Effector memory CD4-positive, alpha-beta T cell (primary cell): ENCODE data around the gene POU2AF2.

Experiments used
- DNase-seq, 3 donors: peaks; one replicate each; pipeline ENCODE4 v3.0.0-alpha.2; 2020
- H3K27ac ChIP-seq: 2 replicates; pipeline ENCODE4 v1.7.0; 2013; ENCODE audit warnings: mild to moderate bottlenecking, low read length, moderate library complexity; ENCODE audit not compliant: insufficient read depth, poor library complexity, severe bottlenecking
- H3K27me3 ChIP-seq: replicated peaks from 2 replicates; pipeline ENCODE4 v1.7.0; 2013; ENCODE audit warnings: mild to moderate bottlenecking, low read length; ENCODE audit not compliant: insufficient read depth, control insufficient read depth, poor library complexity, severe bottlenecking
- H3K36me3 ChIP-seq: 2 replicates; pipeline ENCODE4 v1.7.0; 2013; ENCODE audit warnings: mild to moderate bottlenecking, low read length, moderate library complexity; ENCODE audit not compliant: control insufficient read depth, insufficient read depth
- H3K4me1 ChIP-seq: 2 replicates; pipeline ENCODE4 v1.7.0; 2013; ENCODE audit warnings: low read length, mild to moderate bottlenecking; ENCODE audit not compliant: control insufficient read depth, insufficient read depth, poor library complexity, severe bottlenecking
- H3K4me3 ChIP-seq: 2 replicates; pipeline ENCODE4 v1.7.0; 2013; ENCODE audit warnings: low read length, low read depth, mild to moderate bottlenecking; ENCODE audit not compliant: insufficient read depth, poor library complexity, severe bottlenecking
- H3K9me3 ChIP-seq: 2 replicates; pipeline ENCODE4 v1.7.0; 2013; ENCODE audit warnings: mild to moderate bottlenecking, low read length, moderate library complexity; ENCODE audit not compliant: control insufficient read depth

The POU2AF2 gene

DNA sequence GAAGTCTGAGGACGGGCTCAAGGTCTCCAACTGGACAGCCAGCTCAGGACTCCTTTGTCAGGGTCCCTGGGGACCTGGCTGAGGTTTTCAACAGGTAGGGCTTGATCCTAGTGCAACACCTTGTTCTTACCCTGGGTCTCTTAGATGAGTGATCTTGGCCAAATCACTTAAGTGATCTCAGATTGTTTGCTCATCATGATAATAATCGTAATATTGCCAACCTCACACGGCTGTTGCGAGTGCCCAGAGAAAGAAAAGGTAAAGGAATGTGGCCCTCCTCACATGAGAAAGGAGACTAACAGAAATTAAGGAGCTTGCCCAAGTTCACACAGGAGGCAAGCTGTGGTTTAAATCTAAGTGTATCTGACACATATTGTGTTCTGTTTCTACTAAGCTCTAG, 81.3 kb downstream of the POU2AF2 start:
- Histone ChIP-seq H3K4me3 (no peak overlapping the region), H3K36me3 (no peaks in the 10 kb centered on the region), H3K9me3 (no peaks in the 10 kb centered on the region), H3K4me1 (no peaks in the 10 kb centered on the region), H3K27me3 (no peaks in the 10 kb centered on the region), H3K27ac (no peak overlapping the region)
- DNase-seq = no peak

DNA sequence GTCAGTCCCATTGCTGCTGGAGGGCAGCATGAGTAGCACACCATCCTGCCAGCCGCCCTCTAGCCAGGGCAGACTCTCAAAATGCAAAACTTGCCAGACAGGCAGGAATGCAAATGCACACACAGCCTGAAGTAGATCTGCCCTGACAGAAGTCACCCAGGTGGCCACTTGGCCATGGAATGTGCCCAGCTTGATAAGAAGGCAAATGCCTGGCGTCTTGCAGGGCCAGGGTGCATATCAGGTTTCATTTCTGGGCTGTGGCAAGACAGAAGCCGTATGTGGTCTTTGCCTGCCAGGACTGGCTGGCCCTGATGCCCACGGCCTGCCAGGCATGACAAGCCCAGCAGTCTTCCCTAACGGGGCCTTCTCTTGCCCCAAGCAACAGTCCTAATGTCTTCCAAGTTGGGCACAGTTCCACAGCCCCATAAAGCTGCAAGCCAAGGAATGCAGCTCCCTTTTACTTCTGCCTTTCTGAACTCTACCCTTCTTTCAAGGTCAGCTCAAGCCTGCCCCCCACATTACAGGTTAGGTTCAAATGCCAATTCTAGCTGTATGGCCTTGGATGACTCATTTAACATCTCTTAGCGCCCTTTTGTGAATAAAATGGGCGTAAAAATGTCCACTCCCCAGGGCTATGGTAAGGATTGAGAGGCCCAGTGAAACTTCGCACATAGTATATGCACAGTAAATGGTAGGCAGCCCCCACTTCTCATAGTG, 82.5 kb downstream of the POU2AF2 start:
- Histone ChIP-seq H3K27ac (no peak overlapping the region), H3K27me3 (no peaks in the 10 kb centered on the region), H3K36me3 (no peaks in the 10 kb centered on the region), H3K4me3 (no peak overlapping the region), H3K9me3 (no peaks in the 10 kb centered on the region), H3K4me1 (no peaks in the 10 kb centered on the region)
- no peak for DNase-seq

DNA sequence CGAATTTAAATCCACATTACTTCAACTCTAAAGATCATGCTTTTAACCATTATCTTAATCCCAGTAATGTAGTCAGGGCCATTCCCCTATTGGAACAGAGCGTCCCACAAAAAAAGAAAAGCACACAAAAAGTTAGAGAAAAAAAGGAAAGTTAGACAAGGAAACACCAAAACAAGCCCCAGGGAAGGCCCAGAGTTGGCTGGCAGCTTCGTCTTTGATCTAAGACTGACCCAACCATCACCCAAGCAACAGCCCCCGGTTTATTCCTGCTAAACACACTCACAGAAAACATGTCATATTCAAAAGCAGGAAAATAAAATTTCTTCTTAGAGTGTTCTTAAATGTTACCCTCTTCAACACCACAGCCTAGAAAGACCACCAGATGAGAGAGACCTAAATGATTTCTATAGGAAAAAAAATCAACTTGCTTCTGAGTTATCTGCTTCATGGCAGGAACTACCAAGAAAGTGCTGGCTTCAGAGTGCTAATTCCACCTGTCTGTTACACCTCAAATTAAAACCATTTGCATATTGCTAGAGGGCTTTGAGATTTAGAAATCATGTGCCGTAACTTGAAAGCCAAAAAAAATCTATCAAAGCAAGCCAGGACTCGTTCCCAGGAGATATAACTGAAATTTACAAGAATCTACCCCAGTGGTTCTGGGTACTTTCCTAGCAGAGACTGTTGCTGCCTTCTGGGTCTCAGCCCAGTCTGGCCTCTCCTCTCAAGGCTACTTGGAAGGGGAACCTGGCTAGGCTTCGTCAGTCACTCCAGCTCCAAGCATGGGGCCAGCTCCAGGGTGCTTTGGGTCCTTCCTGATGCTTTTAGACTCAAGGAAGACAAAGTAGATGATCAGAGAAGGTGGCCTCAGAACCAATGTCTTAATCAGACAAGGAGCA, 84.0 kb downstream of the POU2AF2 start:
- no peak for DNase-seq
- Histone ChIP-seq H3K27me3 (no peaks in the 10 kb centered on the region), H3K9me3 (no peaks in the 10 kb centered on the region), H3K27ac (no peak overlapping the region), H3K4me3 (no peak overlapping the region), H3K36me3 (no peaks in the 10 kb centered on the region), H3K4me1 (no peaks in the 10 kb centered on the region)

DNA sequence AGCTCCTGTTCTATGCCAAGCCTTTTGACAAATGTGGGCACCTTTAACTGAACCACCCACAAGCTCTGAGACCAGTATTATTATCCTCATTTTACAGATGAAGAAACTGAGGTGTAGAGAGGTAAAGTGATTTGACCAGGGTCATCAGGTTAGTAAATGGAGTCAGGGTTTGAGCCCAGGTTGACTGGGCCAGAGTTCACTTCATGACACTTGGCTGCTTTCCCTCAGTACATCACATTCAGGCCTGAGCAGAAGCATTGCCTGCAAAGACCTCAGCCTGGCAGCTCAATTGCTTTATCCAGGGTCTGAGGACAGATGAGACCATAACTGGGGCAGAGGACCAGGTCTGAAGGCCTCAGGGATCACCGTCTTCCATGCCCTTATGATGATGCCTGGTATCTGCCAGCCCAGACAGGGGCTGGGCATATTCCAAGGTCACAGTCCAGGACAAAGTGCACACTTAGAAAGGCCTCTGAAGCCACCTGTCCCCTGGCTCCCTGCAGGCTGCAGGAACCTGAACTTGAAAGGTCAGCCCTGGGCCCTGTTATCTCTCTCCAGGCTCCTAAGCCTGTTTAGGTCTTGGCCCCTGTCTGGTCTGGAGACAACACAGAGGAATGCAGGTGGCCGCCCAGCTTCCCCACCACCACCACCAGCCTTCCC, 84.8 kb downstream of the POU2AF2 start:
- Histone ChIP-seq H3K4me3 (no peak overlapping the region), H3K9me3 (no peaks in the 10 kb centered on the region), H3K27ac (no peak overlapping the region), H3K27me3 (no peaks in the 10 kb centered on the region), H3K36me3 (no peaks in the 10 kb centered on the region), H3K4me1 (no peaks in the 10 kb centered on the region)
- no peak for DNase-seq

DNA sequence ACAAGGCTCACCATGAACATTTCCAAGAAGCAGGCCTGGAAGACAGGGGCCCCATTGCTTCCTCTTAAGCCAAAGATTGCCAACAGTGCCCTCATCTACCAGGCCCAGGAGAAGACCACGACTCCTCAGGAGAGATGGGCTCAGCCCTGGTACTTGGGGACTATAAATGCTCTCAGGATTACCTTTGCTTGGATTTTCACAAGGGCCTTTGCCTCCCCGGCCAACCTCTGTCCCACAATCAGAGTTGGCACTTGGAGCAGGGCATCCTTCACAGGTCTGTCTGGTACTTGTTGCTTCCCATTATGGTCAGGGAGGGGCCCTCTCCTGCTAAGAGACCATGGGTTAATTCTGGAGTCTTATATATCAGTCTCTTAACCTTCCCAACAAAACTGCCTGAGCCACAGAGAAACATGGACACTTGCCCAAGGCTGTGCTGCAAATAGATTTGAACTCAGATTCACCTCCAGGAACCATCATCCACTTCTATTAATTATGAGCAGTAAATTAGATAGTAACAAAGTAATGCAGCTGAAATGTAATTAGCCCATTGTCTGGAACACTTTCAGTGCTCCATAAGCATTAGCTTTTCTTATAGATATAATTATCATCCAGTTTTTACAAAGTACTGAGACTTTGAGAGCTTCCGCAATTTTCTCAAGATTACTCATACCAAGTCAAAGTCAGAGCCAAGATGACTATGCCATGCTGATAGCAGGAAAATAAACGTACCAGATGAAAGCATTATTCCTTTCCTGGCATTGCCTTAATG, 86.4 kb downstream of the POU2AF2 start:
- no peak for DNase-seq
- Histone ChIP-seq H3K36me3 (no peaks in the 10 kb centered on the region), H3K27me3 (no peaks in the 10 kb centered on the region), H3K4me3 (no peak overlapping the region), H3K27ac (no peak overlapping the region), H3K9me3 (no peaks in the 10 kb centered on the region), H3K4me1 (no peaks in the 10 kb centered on the region)

DNA sequence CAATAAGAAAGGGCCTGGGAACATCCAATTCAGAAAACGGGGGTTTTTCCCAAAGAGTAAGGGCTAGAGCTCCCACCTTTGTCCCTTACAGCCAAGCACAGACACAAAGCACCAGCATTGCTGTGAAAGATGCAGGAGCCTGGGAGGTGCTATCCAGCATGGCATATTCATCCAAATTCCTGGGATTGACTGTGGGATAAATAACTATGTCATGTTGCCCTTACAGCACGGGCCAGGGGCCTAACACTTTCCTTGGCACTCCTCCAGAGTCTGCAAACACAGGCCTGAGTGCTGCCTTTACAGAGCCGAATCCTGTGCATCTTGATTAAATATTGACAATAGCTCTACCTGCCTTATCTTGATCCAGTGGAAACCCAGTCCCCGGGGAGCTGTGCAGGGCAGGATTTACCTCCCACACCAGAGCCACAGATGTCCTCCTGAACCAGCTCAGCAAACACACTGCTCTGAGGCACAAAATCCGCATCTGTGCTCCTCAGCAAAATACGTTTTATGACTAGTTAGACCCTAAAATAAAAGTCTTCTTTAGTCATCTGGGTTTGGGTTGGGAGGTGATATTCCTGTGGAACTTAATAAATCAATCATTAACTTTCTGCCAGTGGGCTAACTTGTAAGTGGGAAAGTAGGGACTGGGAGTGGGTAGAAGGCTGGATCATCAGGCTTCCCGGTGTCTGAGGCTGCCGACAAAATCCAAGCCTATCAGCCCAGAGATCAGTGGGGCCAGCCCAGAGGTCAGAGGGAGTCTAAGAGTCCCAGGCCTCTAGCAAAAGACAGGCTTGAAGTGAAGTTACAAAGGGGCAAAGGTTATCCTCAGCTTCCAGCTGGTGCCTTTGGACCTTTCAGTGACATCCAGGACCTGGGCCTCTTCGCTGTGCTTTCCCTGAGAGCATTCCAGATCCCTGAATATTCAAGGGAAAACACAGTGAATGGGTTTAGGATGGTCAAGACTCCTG, 89.3 kb downstream of the POU2AF2 start:
- Histone ChIP-seq H3K36me3 (no peaks in the 10 kb centered on the region), H3K27ac (no peak overlapping the region), H3K4me1 (no peaks in the 10 kb centered on the region), H3K4me3 (no peak overlapping the region), H3K9me3 (no peaks in the 10 kb centered on the region), H3K27me3 (no peaks in the 10 kb centered on the region)
- DNase-seq = no peak

DNA sequence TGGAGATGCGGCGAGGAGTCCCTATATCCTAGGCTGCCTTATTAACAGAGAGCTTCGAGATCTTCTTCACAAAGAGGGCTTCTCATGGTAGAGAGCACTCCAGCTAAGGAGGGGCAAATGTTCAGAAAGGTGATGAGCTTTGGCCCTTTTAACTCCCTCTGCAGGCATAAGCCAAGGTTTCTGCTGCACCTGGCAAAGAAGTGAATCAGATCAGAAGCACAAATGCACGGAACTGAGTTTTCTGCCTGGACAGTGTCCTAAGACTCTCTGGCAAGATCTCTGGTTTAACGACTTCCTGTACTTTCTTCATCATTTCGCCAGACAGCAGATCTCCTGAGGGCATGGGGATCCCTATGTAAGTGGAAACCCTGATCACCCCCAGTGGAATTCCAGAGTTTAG, 90.0 kb downstream of the POU2AF2 start:
- no peaks in the 10 kb centered on the region for H3K9me3 ChIP-seq
- H3K4me1 ChIP-seq = no peaks in the 10 kb centered on the region
- no peaks in the 10 kb centered on the region for H3K27me3 ChIP-seq
- H3K4me3 ChIP-seq = no peak overlapping the region
- H3K27ac ChIP-seq = no peak overlapping the region
- DNase-seq = no peak
- no peaks in the 10 kb centered on the region for H3K36me3 ChIP-seq
